ENCODE measurements around the gene MAP1LC3B.

DNA sequence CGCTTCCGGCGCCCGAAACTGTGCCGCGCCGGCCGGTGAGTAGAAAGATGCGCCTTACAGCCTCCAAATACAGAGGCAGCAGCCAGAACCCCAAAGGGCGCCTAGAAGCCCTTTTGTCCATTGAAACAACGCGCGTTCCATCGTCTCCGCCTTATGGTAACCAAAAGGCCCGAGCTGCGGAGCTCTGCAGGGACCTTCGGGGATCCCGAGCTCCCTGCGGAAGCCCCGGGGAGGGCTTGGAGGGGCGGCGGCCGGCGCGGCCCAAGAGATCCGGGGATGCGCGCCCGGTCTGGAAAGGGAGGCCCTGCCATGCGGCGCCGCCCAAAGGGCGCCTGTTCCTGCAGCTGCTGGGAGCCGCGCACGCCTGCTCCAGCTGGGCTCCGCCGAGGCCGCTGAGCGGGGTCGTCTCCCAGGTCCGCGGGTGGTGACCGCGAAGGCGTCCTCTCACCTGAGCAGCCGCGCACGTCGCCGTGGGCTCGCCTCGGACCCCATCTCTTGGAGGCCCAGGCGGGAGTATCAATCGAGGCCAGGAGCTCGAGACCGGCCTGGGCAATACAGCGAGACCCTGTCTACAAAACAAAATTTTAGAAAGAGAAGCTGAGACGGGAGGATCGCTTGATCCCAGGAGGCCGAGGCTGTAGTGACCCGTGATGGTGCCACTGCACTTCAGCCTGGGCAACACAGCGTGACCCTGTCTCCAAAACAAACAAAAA lies 7.8 kb upstream of the MAP1LC3B start:
- TF ChIP-seq, protein P1, sequence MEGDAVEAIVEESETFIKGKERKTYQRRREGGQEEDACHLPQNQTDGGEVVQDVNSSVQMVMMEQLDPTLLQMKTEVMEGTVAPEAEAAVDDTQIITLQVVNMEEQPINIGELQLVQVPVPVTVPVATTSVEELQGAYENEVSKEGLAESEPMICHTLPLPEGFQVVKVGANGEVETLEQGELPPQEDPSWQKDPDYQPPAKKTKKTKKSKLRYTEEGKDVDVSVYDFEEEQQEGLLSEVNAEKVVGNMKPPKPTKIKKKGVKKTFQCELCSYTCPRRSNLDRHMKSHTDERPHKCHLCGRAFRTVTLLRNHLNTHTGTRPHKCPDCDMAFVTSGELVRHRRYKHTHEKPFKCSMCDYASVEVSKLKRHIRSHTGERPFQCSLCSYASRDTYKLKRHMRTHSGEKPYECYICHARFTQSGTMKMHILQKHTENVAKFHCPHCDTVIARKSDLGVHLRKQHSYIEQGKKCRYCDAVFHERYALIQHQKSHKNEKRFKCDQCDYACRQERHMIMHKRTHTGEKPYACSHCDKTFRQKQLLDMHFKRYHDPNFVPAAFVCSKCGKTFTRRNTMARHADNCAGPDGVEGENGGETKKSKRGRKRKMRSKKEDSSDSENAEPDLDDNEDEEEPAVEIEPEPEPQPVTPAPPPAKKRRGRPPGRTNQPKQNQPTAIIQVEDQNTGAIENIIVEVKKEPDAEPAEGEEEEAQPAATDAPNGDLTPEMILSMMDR (IDR thresholded peaks at IDR 0.05; ENCODE audit: insufficient read depth, low read length, poor library complexity, severe bottlenecking): no peak
- no peak for TF ChIP-seq EZH2phosphoT487 (conservative IDR thresholded peaks at IDR 0.05; ENCODE audit: low read length)
